Measurements from ENCODE around the gene ACSL1. TPM values are rescaled to one million over a fixed set of nuclear protein-coding genes. Genes with fewer than 3 reads are reported as not detected.
"Not testable (repeated sequence)": the region's sequence is repeated elsewhere in the genome, so short reads cannot be mapped to it uniquely, and the experiment has no call there.

The ACSL1 gene
- total and polyA plus RNA-seq, 9 of the 15 experiments (the other 6 are each of a cell fraction or from before 2014, with no cell fraction given): 6.7 to 24.1 (median 15.0) TPM

DNA sequence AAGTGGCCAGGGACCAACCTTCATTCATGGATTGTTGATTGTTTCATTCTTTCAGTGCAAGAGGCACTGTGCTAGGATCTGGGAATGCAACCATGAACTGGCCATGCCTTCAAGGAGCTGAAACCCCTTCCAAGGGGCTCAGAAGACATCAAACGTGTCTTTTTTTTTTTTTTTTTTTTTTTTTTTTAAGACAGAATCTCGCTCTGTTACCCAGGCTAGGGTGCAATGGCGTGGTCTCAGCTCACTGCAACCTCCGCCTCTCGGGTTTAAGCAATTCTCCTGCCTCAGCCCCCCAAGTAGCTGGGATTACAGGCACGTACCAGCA lies 13.3 kb upstream of the ACSL1 start:
- Histone ChIP-seq H2AFZ (ENCODE audit: low read depth, low read length) (peak overlapping the region; percentile 82), H3K4me1 (replicated peaks in 1 of 2; ENCODE audit: control insufficient read depth in 2 of 2, insufficient read depth in 2 of 2, low read length in 2 of 2) (peaks cover 3 to 18% of the 10 kb centered on the region in 2 experiments), H3K4me2 (ENCODE audit: insufficient read depth, low read length) (peak overlapping the region; percentile 37), H3K9ac (ENCODE audit: insufficient read depth in 1 of 2, low read depth in 2 of 2, low read length in 2 of 2) (peak overlapping the region in 1 of 2 experiments; percentile 19; a peak in 1 of 4 replicates)
- H3K79me2 ChIP-seq (ENCODE audit: control insufficient read depth, insufficient read depth, low read length); H3K4me3 ChIP-seq; POLR2A ChIA-PET; ATAC-seq; H3K27ac ChIP-seq (ENCODE audit: extremely low read depth, low read depth, low read length); intact Hi-C loops (cut with micrococcal nuclease); CTCF ChIA-PET (ENCODE audit: low intra/inter-chr PET ratio); FAIRE-seq; BruUV-seq (replicated peaks); H3K36me3 ChIP-seq (ENCODE audit: control insufficient read depth, insufficient read depth, low read length); H3K27me3 ChIP-seq (ENCODE audit: control insufficient read depth in 2 of 2, insufficient read depth in 2 of 2, low read length in 2 of 2); H4K20me1 ChIP-seq (replicated peaks; ENCODE audit: control insufficient read depth, insufficient read depth, low read length); H3K9me3 ChIP-seq (replicated peaks; ENCODE audit: control insufficient read depth, insufficient read depth, low read depth, low read length); H3K9me1 ChIP-seq (ENCODE audit: control insufficient read depth, insufficient read depth, low read length); in situ Hi-C loops (cut with MboI); DNase-seq (ENCODE audit: extremely low read depth in 1 of 4, low spot score in 3 of 4); TF ChIP-seq ATF1 (CRISPR knock-in tag; IDR thresholded peaks at IDR 0.05): not testable (repeated sequence)
- WGBS (ENCODE audit: insufficient coverage, low coverage, missing lambda C conversion rate): 93% methylated on average over 3 of the region's 6 CpGs
- TF ChIP-seq ATF1 (tag; IDR thresholded peaks at IDR 0.05) (peak; percentile 72), ATF7 (IDR thresholded peaks at IDR 0.05) (0 out of 2 replicates have a peak, but pooled peaks have one; percentile 6)

DNA sequence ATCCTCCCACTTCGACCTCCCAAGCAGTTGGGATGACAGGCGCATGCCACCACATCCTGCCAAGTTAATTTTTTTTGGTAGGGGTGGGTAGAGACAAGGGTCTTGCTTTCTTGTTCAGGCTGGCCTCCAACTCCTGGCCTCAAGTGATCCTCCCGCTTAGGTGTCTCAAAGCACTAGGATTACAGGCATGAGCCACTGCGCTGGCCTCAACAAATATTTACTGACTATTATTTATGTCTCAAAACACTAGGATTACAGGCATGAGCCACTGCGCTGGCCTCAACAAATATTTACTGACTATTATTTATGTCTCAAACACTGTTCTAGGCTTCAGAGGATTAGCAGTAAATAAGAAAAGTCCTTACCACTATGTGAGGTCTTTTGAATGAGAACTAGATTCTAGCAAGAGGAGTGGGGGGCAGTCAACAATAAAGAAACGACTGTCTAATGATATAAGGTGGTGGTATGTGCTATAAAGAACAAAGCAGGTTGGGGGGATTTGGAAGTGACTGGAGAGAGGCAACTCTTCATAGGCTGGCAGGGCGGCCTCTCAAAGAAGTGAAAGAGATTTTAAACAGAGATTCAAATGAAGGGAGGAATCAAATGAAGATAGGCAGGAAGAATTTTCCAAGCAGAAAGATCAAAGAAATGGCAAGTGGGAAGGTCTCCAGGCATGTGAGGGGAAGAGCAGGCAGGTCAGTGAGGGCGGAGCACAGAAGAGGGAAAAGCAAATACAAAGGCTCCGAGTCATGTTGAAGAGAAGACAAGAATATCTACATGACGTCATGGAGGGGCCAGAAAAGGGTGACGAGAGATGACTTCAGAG lies 12.7 kb upstream of the ACSL1 start:
- peak; percentile 28 to 71 (median 54) for DNase-seq (ENCODE audit: extremely low read depth in 1 of 4, low spot score in 3 of 4)
- in situ Hi-C loops (cut with MboI): no loop called here
- no peaks in the 10 kb centered on the region for H3K9me1 ChIP-seq (ENCODE audit: control insufficient read depth, insufficient read depth, low read length)
- ATAC-seq: peak; percentile 72
- peak overlapping the region; percentile 37 for H3K4me2 ChIP-seq (ENCODE audit: insufficient read depth, low read length)
- ChIA-PET CTCF (ENCODE audit: low intra/inter-chr PET ratio) (no interaction called here), POLR2A (no interaction called here)
- peak overlapping the region; percentile 32; the same call in 1 of the 3 replicates for H3K27ac ChIP-seq (ENCODE audit: extremely low read depth, low read depth, low read length)
- WGBS (ENCODE audit: insufficient coverage, low coverage, missing lambda C conversion rate): 50% methylated on average over 11 of the region's 11 CpGs
- no peaks in the 10 kb centered on the region for H4K20me1 ChIP-seq (replicated peaks; ENCODE audit: control insufficient read depth, insufficient read depth, low read length)
- peaks cover 2 to 14% of the 10 kb centered on the region in 2 experiments for H3K4me1 ChIP-seq (replicated peaks in 1 of 2; ENCODE audit: control insufficient read depth in 2 of 2, insufficient read depth in 2 of 2, low read length in 2 of 2)
- intact Hi-C loops (cut with micrococcal nuclease): no loop called here
- no peaks in the 10 kb centered on the region for H3K9me3 ChIP-seq (replicated peaks; ENCODE audit: control insufficient read depth, insufficient read depth, low read depth, low read length)
- H3K27me3 ChIP-seq (ENCODE audit: control insufficient read depth in 2 of 2, insufficient read depth in 2 of 2, low read length in 2 of 2): no peaks in the 10 kb centered on the region
- H3K36me3 ChIP-seq (ENCODE audit: control insufficient read depth, insufficient read depth, low read length): no peaks in the 10 kb centered on the region
- BruUV-seq (replicated peaks): no TSS peak
- H3K79me2 ChIP-seq (ENCODE audit: control insufficient read depth, insufficient read depth, low read length): no peaks in the 10 kb centered on the region
- FAIRE-seq: peak; percentile 59
- H3K9ac ChIP-seq (ENCODE audit: insufficient read depth in 1 of 2, low read depth in 2 of 2, low read length in 2 of 2): peak overlapping the region in 1 of 2 experiments; percentile 19; a peak in 1 of 4 replicates
- no peak overlapping the region for H3K4me3 ChIP-seq
- H2AFZ ChIP-seq (ENCODE audit: low read depth, low read length): peak overlapping the region; percentile 82
- TF ChIP-seq, protein P1, sequence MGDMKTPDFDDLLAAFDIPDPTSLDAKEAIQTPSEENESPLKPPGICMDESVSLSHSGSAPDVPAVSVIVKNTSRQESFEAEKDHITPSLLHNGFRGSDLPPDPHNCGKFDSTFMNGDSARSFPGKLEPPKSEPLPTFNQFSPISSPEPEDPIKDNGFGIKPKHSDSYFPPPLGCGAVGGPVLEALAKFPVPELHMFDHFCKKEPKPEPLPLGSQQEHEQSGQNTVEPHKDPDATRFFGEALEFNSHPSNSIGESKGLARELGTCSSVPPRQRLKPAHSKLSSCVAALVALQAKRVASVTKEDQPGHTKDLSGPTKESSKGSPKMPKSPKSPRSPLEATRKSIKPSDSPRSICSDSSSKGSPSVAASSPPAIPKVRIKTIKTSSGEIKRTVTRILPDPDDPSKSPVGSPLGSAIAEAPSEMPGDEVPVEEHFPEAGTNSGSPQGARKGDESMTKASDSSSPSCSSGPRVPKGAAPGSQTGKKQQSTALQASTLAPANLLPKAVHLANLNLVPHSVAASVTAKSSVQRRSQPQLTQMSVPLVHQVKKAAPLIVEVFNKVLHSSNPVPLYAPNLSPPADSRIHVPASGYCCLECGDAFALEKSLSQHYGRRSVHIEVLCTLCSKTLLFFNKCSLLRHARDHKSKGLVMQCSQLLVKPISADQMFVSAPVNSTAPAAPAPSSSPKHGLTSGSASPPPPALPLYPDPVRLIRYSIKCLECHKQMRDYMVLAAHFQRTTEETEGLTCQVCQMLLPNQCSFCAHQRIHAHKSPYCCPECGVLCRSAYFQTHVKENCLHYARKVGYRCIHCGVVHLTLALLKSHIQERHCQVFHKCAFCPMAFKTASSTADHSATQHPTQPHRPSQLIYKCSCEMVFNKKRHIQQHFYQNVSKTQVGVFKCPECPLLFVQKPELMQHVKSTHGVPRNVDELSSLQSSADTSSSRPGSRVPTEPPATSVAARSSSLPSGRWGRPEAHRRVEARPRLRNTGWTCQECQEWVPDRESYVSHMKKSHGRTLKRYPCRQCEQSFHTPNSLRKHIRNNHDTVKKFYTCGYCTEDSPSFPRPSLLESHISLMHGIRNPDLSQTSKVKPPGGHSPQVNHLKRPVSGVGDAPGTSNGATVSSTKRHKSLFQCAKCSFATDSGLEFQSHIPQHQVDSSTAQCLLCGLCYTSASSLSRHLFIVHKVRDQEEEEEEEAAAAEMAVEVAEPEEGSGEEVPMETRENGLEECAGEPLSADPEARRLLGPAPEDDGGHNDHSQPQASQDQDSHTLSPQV (IDR thresholded peaks at IDR 0.05): no peak
- TF ChIP-seq HDGF (IDR thresholded peaks at IDR 0.05) (no peak), GTF2E2 (tag; IDR thresholded peaks at IDR 0.05) (no peak), SRSF9 (IDR thresholded peaks at IDR 0.05; ENCODE audit: borderline replicate concordance, low read depth, low read length) (no peak), NCOA1 (IDR thresholded peaks at IDR 0.05; ENCODE audit: low read depth) (peak; percentile 78; the same call in 1 of the 2 replicates), MBD2 (IDR thresholded peaks at IDR 0.05; ENCODE audit: borderline replicate concordance, low read depth) (no peak), MTF1 (CRISPR knock-in tag; IDR thresholded peaks at IDR 0.05; ENCODE audit: borderline replicate concordance) (no peak), NFE2L1 (tag; IDR thresholded peaks at IDR 0.05; ENCODE audit: borderline replicate concordance, low read depth) (no peak), NCOR1 (IDR thresholded peaks at IDR 0.05) (no peak), KDM5B (IDR thresholded peaks at IDR 0.05; ENCODE audit: insufficient replicate concordance, low read depth, low read length) (no peak)

Measured in K562 (cell line).